HG03139 (cell line): Measurements from ENCODE around the gene C16orf89.

Experiments
- ATAC-seq: cut with Tn5 transposase; IDR thresholded peaks from one replicate; pipeline ENCODE4 v1.9.1; 2021; ENCODE audit not compliant: unreplicated experiment

Gene C16orf89

GRCh38 chr16:5031601-5032000 lies 34.2 kb downstream of the C16orf89 start:
- ATAC-seq = no peak

GRCh38 chr16:5030251-5030870 lies 35.4 kb downstream of the C16orf89 start:
- no peak for ATAC-seq

- no peak for ATAC-seq
Measured at GRCh38 chr16:5028950-5029475, 36.7 kb downstream of the C16orf89 start.

GRCh38 chr16:5027575-5028235 lies 38.1 kb downstream of the C16orf89 start:
- ATAC-seq = no peak

- no peak for ATAC-seq
Measured at GRCh38 chr16:5027086-5027485, 38.7 kb downstream of the C16orf89 start.

GRCh38 chr16:5026664-5027063 lies 39.1 kb downstream of the C16orf89 start:
- no peak for ATAC-seq

- no peak for ATAC-seq
Measured at GRCh38 chr16:5025171-5025632, 40.6 kb downstream of the C16orf89 start.

- no peak for ATAC-seq
Measured at GRCh38 chr16:5024632-5025031, 41.1 kb downstream of the C16orf89 start.

- ATAC-seq = no peak
Measured at GRCh38 chr16:5022521-5022920, 43.2 kb downstream of the C16orf89 start.

GRCh38 chr16:5020551-5020950 lies 45.2 kb downstream of the C16orf89 start:
- ATAC-seq = no peak

- no peak for ATAC-seq
Measured at GRCh38 chr16:5019775-5020174, 46.0 kb downstream of the C16orf89 start.

- no peak for ATAC-seq
Measured at GRCh38 chr16:5018793-5019192, 47.0 kb downstream of the C16orf89 start.

- ATAC-seq = no peak
Measured at GRCh38 chr16:5017678-5017969, 48.1 kb downstream of the C16orf89 start.

GRCh38 chr16:5016967-5017677 lies 48.6 kb downstream of the C16orf89 start:
- no peak for ATAC-seq

GRCh38 chr16:5015887-5016286 lies 49.9 kb downstream of the C16orf89 start:
- no peak for ATAC-seq

GRCh38 chr16:5015351-5015750 lies 50.4 kb downstream of the C16orf89 start:
- ATAC-seq = no peak

GRCh38 chr16:5012887-5013286 lies 52.9 kb downstream of the C16orf89 start:
- ATAC-seq = no peak

- no peak for ATAC-seq
Measured at GRCh38 chr16:5011637-5012036, 54.1 kb downstream of the C16orf89 start.

GRCh38 chr16:5010576-5011329 lies 55.0 kb downstream of the C16orf89 start:
- no peak for ATAC-seq

GRCh38 chr16:5008311-5008731 lies 57.4 kb downstream of the C16orf89 start:
- ATAC-seq = no peak

GRCh38 chr16:5007256-5007655 lies 58.5 kb downstream of the C16orf89 start:
- ATAC-seq = no peak
